IMR-90 (cell line): ENCODE measurements around the gene RPS6KA4. TPM values are rescaled to one million over a fixed set of nuclear protein-coding genes. Genes with fewer than 3 reads are reported as not detected.

Source experiments
- ATAC-seq: fragments of 200-7000 bp; cut with Tn5 transposase; 2 replicates; pipeline ENCODE4 v1.9.1; 2020; ENCODE audit warnings: low read depth, mild to moderate bottlenecking, moderate library complexity
- BruUV-seq: library from RNA; stranded (reverse); fragments of 400-500 nt; replicated peaks from 2 replicates; lab custom pipeline; 2021; lab: Mats Ljungman, UMichigan
- CTCF ChIA-PET: fragments of 300-600 bp; formaldehyde crosslinking; extraction: SDS; loops from one replicate; lab custom pipeline; 2021; ENCODE audit warnings: antibody characterized with exemption; lab: Yijun Ruan, JAX
- POLR2A ChIA-PET: fragments of 300-600 bp; sonication (Branson Sonifier 250); formaldehyde crosslinking; loops from one replicate; lab custom pipeline; 2022; ENCODE audit warnings: antibody characterized with exemption; ENCODE audit not compliant: unreplicated experiment; lab: Charles Lee
- DNase-seq: peaks from one replicate; pipeline ENCODE4 v3.0.0; 2013
- H2AFZ ChIP-seq: replicated peaks from 2 replicates; pipeline ENCODE3; 2013; ENCODE audit warnings: low read length, mild to moderate bottlenecking; ENCODE audit not compliant: poor library complexity
- H2AK5ac ChIP-seq: 2 replicates; pipeline ENCODE4 v1.6.1; 2013; ENCODE audit warnings: low read depth, low read length, inconsistent platforms
- H2AK9ac ChIP-seq: replicated peaks from 2 replicates; pipeline ENCODE3; 2013; ENCODE audit warnings: mild to moderate bottlenecking, low read depth, low read length, moderate library complexity; ENCODE audit not compliant: poor library complexity
- H2BK120ac ChIP-seq: 2 replicates; pipeline ENCODE4 v1.6.1; 2013; ENCODE audit warnings: low read depth, low read length, inconsistent platforms
- H2BK15ac ChIP-seq: 3 replicates; pipeline ENCODE4 v1.6.1; 2013; ENCODE audit warnings: low read depth, low read length, inconsistent platforms
- H2BK20ac ChIP-seq: 2 replicates; pipeline ENCODE4 v1.6.1; 2013; ENCODE audit warnings: low read depth, mild to moderate bottlenecking, inconsistent platforms, low read length, moderate library complexity
- H2BK5ac ChIP-seq: 2 replicates; pipeline ENCODE4 v1.6.1; 2013; ENCODE audit warnings: mild to moderate bottlenecking, low read depth, low read length, inconsistent platforms; ENCODE audit not compliant: poor library complexity, severe bottlenecking
- H3K14ac ChIP-seq: replicated peaks from 2 replicates; pipeline ENCODE4 v1.6.1; 2013; ENCODE audit warnings: low read depth, low read length, inconsistent platforms
- H3K18ac ChIP-seq: 2 replicates; pipeline ENCODE4 v1.6.1; 2013; ENCODE audit warnings: low read depth, low read length, control low read depth
- H3K23ac ChIP-seq: 2 replicates; pipeline ENCODE4 v1.6.1; 2013; ENCODE audit warnings: low read depth, low read length, inconsistent platforms
- H3K27ac ChIP-seq: 2 replicates; pipeline ENCODE4 v1.5.1; 2013; ENCODE audit warnings: mild to moderate bottlenecking, control low read depth, low read length; ENCODE audit not compliant: insufficient read depth
- H3K27me3 ChIP-seq: 2 replicates; pipeline ENCODE4 v1.6.1; 2013; ENCODE audit warnings: low read length; ENCODE audit not compliant: control insufficient read depth, insufficient read depth
- H3K36me3 ChIP-seq: 2 replicates; pipeline ENCODE4 v1.6.1; 2013; ENCODE audit warnings: low read length, mixed read lengths; ENCODE audit not compliant: control insufficient read depth, insufficient read depth
- H3K4ac ChIP-seq: 2 replicates; pipeline ENCODE4 v1.6.1; 2013; ENCODE audit warnings: low read depth, low read length, inconsistent platforms
- H3K4me1 ChIP-seq: 2 replicates; pipeline ENCODE4 v1.6.1; 2013; ENCODE audit warnings: low read length, mixed read lengths; ENCODE audit not compliant: control insufficient read depth, insufficient read depth
- H3K4me2 ChIP-seq: 2 replicates; pipeline ENCODE4 v1.6.1; 2013; ENCODE audit warnings: low read depth, mild to moderate bottlenecking, control low read depth, low read length, moderate library complexity
- H3K4me3 ChIP-seq: 2 replicates; pipeline ENCODE4 v1.5.1; 2013; ENCODE audit warnings: low read depth, mild to moderate bottlenecking, control low read depth, low read length, moderate library complexity; ENCODE audit not compliant: insufficient read depth
- H3K56ac ChIP-seq: 2 replicates; pipeline ENCODE4 v1.6.1; 2013; ENCODE audit warnings: low read length, inconsistent platforms; ENCODE audit not compliant: insufficient read depth; ENCODE audit errors: extremely low read depth
- H3K79me1 ChIP-seq, 2 experiments: 2 replicates each; pipeline ENCODE4 v1.6.1; 2013; ENCODE audit warnings: low read length in 2 of 2, inconsistent platforms in 1 of 2, low read depth in 1 of 2
- H3K9ac ChIP-seq: 2 replicates; pipeline ENCODE4 v1.6.1; 2013; ENCODE audit warnings: low read depth, low read length, control low read depth
- H3K9me1 ChIP-seq: 2 replicates; pipeline ENCODE4 v1.6.1; 2013; ENCODE audit warnings: low read length, inconsistent platforms; ENCODE audit not compliant: insufficient read depth
- H3K9me3 ChIP-seq: 2 replicates; pipeline ENCODE4 v1.6.1; 2013; ENCODE audit warnings: low read length; ENCODE audit not compliant: control insufficient read depth, insufficient read depth
- H4K20me1 ChIP-seq: 2 replicates; pipeline ENCODE4 v1.6.1; 2013; ENCODE audit warnings: low read length, inconsistent platforms; ENCODE audit not compliant: insufficient read depth
- H4K5ac ChIP-seq: 2 replicates; pipeline ENCODE4 v1.6.1; 2013; ENCODE audit warnings: mild to moderate bottlenecking, low read depth, low read length, control low read depth
- H4K8ac ChIP-seq, 2 experiments: 2 replicates each; pipeline ENCODE4 v1.6.1; 2013; ENCODE audit warnings: low read depth in 2 of 2, low read length in 2 of 2, control low read depth in 1 of 2, inconsistent platforms in 1 of 2
- H4K91ac ChIP-seq: 2 replicates; pipeline ENCODE4 v1.6.1; 2013; ENCODE audit warnings: low read depth, low read length, inconsistent platforms; ENCODE audit not compliant: insufficient read depth
- CEBPB ChIP-seq: IDR thresholded peaks from 2 replicates; pipeline ENCODE4 v1.6.1; 2012; ENCODE audit warnings: low read depth, low read length, improper control_type of control experiment
- CTCF ChIP-seq: conservative IDR thresholded peaks from 2 replicates; pipeline ENCODE4 v1.5.1; 2012; ENCODE audit warnings: mild to moderate bottlenecking, low read depth, low read length, improper control_type of control experiment
- ELK1 ChIP-seq: fragments of 150-350 bp; IDR thresholded peaks from 2 replicates; pipeline ENCODE4 v1.6.1; 2016; ENCODE audit warnings: low read depth, mild to moderate bottlenecking, low read length, moderate library complexity, borderline replicate concordance
- MXI1 ChIP-seq: IDR thresholded peaks from 2 replicates; pipeline ENCODE4 v1.6.1; 2012; ENCODE audit warnings: low read depth, mild to moderate bottlenecking, low read length, moderate library complexity, borderline replicate concordance
- NFE2L2 ChIP-seq: fragments of 150-350 bp; IDR thresholded peaks from 2 replicates; pipeline ENCODE4 v1.6.1; 2016; ENCODE audit warnings: low read depth, mild to moderate bottlenecking, low read length
- POLR2A ChIP-seq: IDR thresholded peaks from 2 replicates; pipeline ENCODE4 v1.6.1; 2012; ENCODE audit warnings: mild to moderate bottlenecking, low read depth, low read length
- RCOR1 ChIP-seq: IDR thresholded peaks from 2 replicates; pipeline ENCODE4 v1.6.1; 2012; ENCODE audit warnings: mild to moderate bottlenecking, low read length, improper control_type of control experiment; ENCODE audit not compliant: insufficient replicate concordance
- RFX5 ChIP-seq: IDR thresholded peaks from 2 replicates; pipeline ENCODE4 v1.8.0; 2012; ENCODE audit warnings: low read depth, mild to moderate bottlenecking, low read length, moderate library complexity
- SMC3 ChIP-seq: fragments of 150-350 bp; IDR thresholded peaks from 2 replicates; pipeline ENCODE4 v1.6.1; 2016; ENCODE audit warnings: low read depth, mild to moderate bottlenecking, antibody characterized with exemption, low read length, moderate library complexity
- USF2 ChIP-seq: fragments of 150-350 bp; IDR thresholded peaks from 2 replicates; pipeline ENCODE4 v1.6.1; 2017; ENCODE audit warnings: mild to moderate bottlenecking, antibody characterized with exemption, low read length, low read depth
- WGBS, 2 experiments: methylation state at CpG; one replicate each; pipeline versions ENCODE4 v1.1.5 to v1.1.7; 2013; ENCODE audit warnings: missing lambda C conversion rate in 2 of 2; ENCODE audit not compliant: insufficient read length in 1 of 2; ENCODE audit errors: extremely low coverage in 2 of 2; 5-methylcytosine and 5-hydroxymethylcytosine counted together
- dilution Hi-C: fragments of 300-500 bp; cut with HindIII; formaldehyde crosslinking; loops from one replicate; pipeline ENCODE4 v1.14.3; 2018; ENCODE audit warnings: low sequenced_read_pairs; ENCODE audit not compliant: unreplicated experiment
- in situ Hi-C: fragments of 300-500 bp; cut with MboI; formaldehyde crosslinking; loops from 3 replicates; pipeline ENCODE4 v1.14.3; 2019; ENCODE audit warnings: low sequenced_read_pairs, inconsistent platforms, mixed read lengths
- intact Hi-C: fragments of 100-400 bp; cut with micrococcal nuclease; formaldehyde crosslinking; loops from 2 replicates; pipeline ENCODE4 v1.10.0; 2022
- polyA plus RNA-seq, 3 experiments: library from polyadenylated mRNA; depleted of rRNA; stranded (reverse); fragments of >200 nt; gene quantifications; 2 replicates each; pipeline ENCODE4 v1.2.3, GENCODE V29; 2012; ENCODE audit warnings: low replicate concordance in 1 of 3
- total RNA-seq: library from RNA; depleted of rRNA; stranded (reverse); fragments of >200 nt; gene quantifications from 2 replicates; pipeline ENCODE4 v1.2.3, GENCODE V29; 2012

RPS6KA4 gene
- total and polyA plus RNA-seq, 2 of the 4 experiments (the other 2 are of a cell fraction): 38.8 to 52.9 TPM

GRCh38 chr11:64316672-64317324, 42.2 kb upstream of the RPS6KA4 start (continued):
- TF ChIP-seq RCOR1: no peak
- TF ChIP-seq POLR2A: no peak

- Histone ChIP-seq H3K4me1 (peaks cover 6% of the 10 kb centered on the region), H2BK20ac (no peak within 1 kb of the TSS; the same call in 1 of the 2 replicates), H4K5ac (peak within 1 kb of the TSS; percentile 80), H4K8ac (peak within 1 kb of the TSS; percentile 91 to 99), H3K27me3 (no peaks in the 10 kb centered on the region), H3K27ac (peak within 1 kb of the TSS; percentile 79), H3K56ac (peak within 1 kb of the TSS; percentile 93), H3K14ac (peak within 1 kb of the TSS; percentile 95), H3K9me1 (peaks cover 11% of the 10 kb centered on the region), H3K4me2 (peak within 1 kb of the TSS; percentile 95), H2BK5ac (peak within 1 kb of the TSS; percentile 89), H4K91ac (peak within 1 kb of the TSS; percentile 94), H2AK9ac (peak within 1 kb of the TSS; percentile 98), H4K20me1 (no peaks in the 10 kb centered on the region; the same call in 1 of the 2 replicates), H2BK15ac (peak within 1 kb of the TSS; percentile 29; the same call in 1 of the 3 replicates), H3K4me3 (peak within 1 kb of the TSS; percentile 67), H3K79me1 (peaks cover 7 to 41% of the 10 kb centered on the region in 2 experiments), H3K4ac (peak within 1 kb of the TSS; percentile 94), H3K9ac (peak within 1 kb of the TSS; percentile 91), H2AFZ (peak within 1 kb of the TSS; percentile 85), H3K18ac (peak within 1 kb of the TSS; percentile 31), H2AK5ac (peak within 1 kb of the TSS; percentile 91), H3K9me3 (no peaks in the 10 kb centered on the region), H3K36me3 (peaks cover 26% of the 10 kb centered on the region), H3K23ac (peak within 1 kb of the TSS; percentile 85), H2BK120ac (peak within 1 kb of the TSS; percentile 76; the same call in 1 of the 2 replicates)
- ChIA-PET CTCF (interaction anchor here (0.5 to 2.3 kb wide), 8 partner anchors 14 to 71 kb away, joined by 3 to 27 read pairs (median 5); no protein-coding TSS in a partner anchor), POLR2A (interaction anchor here (0.7 to 1.0 kb wide), 6 partner anchors 12 to 71 kb away, joined by 3 to 4 read pairs (median 3); partner anchors contain the start of gene ESRRA)
- intact Hi-C loops (no loop called here), dilution Hi-C loops (no loop called here), in situ Hi-C loops (no loop called here)
- no TSS peak for BruUV-seq
- DNase-seq (peak; percentile 98), ATAC-seq (peak; percentile 77)
- WGBS, 2 experiments: 1% methylated on average over 23 of the region's 43 CpGs; no CpG with 5 or more reads in 1 of the 2 experiments
- TF ChIP-seq CEBPB: no peak
- TF ChIP-seq RFX5: no peak; the same call in 1 of the 2 replicates
- no peak for TF ChIP-seq CTCF
- TF ChIP-seq USF2: peak; percentile 85
- TF ChIP-seq MXI1: no peak; the same call in 1 of the 2 replicates
- no peak for TF ChIP-seq SMC3
- TF ChIP-seq ELK1: no peak; the same call in 1 of the 2 replicates
- no peak for TF ChIP-seq NFE2L2
These were observed 41.5 kb upstream of the RPS6KA4 start, which contains the start of gene TRMT112 for GRCh38 chr11:64317325-64317960. Gene TRMT112 (minus strand): TSS chr11:64317559. CDS start chr11:64317526, 33 bp downstream.
